CD8-positive, alpha-beta memory T cell (primary cell): ENCODE data around the gene C2orf72. TPM values are rescaled to one million over a fixed set of nuclear protein-coding genes. Genes with fewer than 3 reads are reported as not detected.

Experiments used
- CTCF ChIA-PET: fragments of 350-600 bp; sonication (Branson Sonifier 250); formaldehyde crosslinking; loops from one replicate; lab custom pipeline; 2021; ENCODE audit warnings: antibody characterized with exemption; lab: Charles Lee
- POLR2A ChIA-PET: fragments of 350-600 bp; sonication (Branson Sonifier 250); formaldehyde crosslinking; loops from one replicate; lab custom pipeline; 2021; ENCODE audit warnings: antibody characterized with exemption; lab: Charles Lee
- DNase-seq, 5 donors: peaks; one replicate each; pipeline versions ENCODE4 v3.0.0 to v3.0.0-alpha.2; 2020 to 2022; ENCODE audit warnings: mixed read lengths in 1 of 5
- H3K27ac ChIP-seq: one replicate; pipeline ENCODE4 v1.7.0; 2013; ENCODE audit warnings: low read depth, mild to moderate bottlenecking, low read length, moderate library complexity
- H3K27me3 ChIP-seq: 2 replicates; pipeline ENCODE4 v1.7.0; 2013; ENCODE audit warnings: low read length, mild to moderate bottlenecking; ENCODE audit not compliant: insufficient read depth, poor library complexity, severe bottlenecking
- H3K36me3 ChIP-seq: 2 replicates; pipeline ENCODE4 v1.7.0; 2013; ENCODE audit warnings: mild to moderate bottlenecking, low read length, moderate library complexity; ENCODE audit not compliant: insufficient read depth
- H3K4me1 ChIP-seq: 2 replicates; pipeline ENCODE4 v1.7.0; 2013; ENCODE audit warnings: mild to moderate bottlenecking, low read length, moderate library complexity; ENCODE audit not compliant: insufficient read depth
- H3K4me3 ChIP-seq: 2 replicates; pipeline ENCODE4 v1.7.0; 2013; ENCODE audit warnings: mild to moderate bottlenecking, low read length
- H3K9me3 ChIP-seq: 2 replicates; pipeline ENCODE4 v1.7.0; 2013; ENCODE audit warnings: mild to moderate bottlenecking, low read length
- H3K27ac Mint-ChIP-seq, 8 donors: one replicate each; pipeline ENCODE4 v1.8.0; 2020 to 2021; ENCODE audit warnings: mixed read lengths in 8 of 8, mild to moderate bottlenecking in 6 of 8, inconsistent platforms in 3 of 8, moderate library complexity in 3 of 8
- H3K27me3 Mint-ChIP-seq, 2 donors: one replicate each; pipeline ENCODE4 v1.8.0; 2020 to 2021; ENCODE audit warnings: mixed read lengths in 2 of 2, mild to moderate bottlenecking in 1 of 2, moderate library complexity in 1 of 2
- H3K36me3 Mint-ChIP-seq, 3 donors: one replicate each; pipeline ENCODE4 v1.8.0; 2020 to 2021; ENCODE audit warnings: mixed read lengths in 3 of 3, inconsistent platforms in 1 of 3, mild to moderate bottlenecking in 1 of 3
- H3K4me1 Mint-ChIP-seq, 3 donors: one replicate each; pipeline ENCODE4 v1.8.0; 2020 to 2021; ENCODE audit warnings: mixed read lengths in 3 of 3, inconsistent platforms in 1 of 3, mild to moderate bottlenecking in 1 of 3
- H3K4me3 Mint-ChIP-seq, 7 donors: one replicate each; pipeline ENCODE4 v1.8.0; 2020 to 2021; ENCODE audit warnings: mixed read lengths in 7 of 7, mild to moderate bottlenecking in 6 of 7, moderate library complexity in 4 of 7, inconsistent platforms in 2 of 7
- H3K9me3 Mint-ChIP-seq, 5 donors: one replicate each; pipeline ENCODE4 v1.8.0; 2020 to 2022; ENCODE audit warnings: mixed read lengths in 5 of 5, mild to moderate bottlenecking in 3 of 5, moderate library complexity in 2 of 5, inconsistent platforms in 1 of 5
- polyA plus RNA-seq: library from polyadenylated mRNA; unstranded; fragments of 300-500 nt; fragmentation: Illumina TruSeq; gene quantifications from one replicate; pipeline ENCODE4 v1.2.3, GENCODE V29; 2021
- total RNA-seq, 2 experiments: library from RNA; stranded (reverse); gene quantifications; one replicate each; pipeline ENCODE4 v1.2.3, GENCODE V29; 2021

C2orf72 gene
- total and polyA plus RNA-seq, 3 experiments from 2014 or later, result 0.18 TPM; not detected in 2

DNA sequence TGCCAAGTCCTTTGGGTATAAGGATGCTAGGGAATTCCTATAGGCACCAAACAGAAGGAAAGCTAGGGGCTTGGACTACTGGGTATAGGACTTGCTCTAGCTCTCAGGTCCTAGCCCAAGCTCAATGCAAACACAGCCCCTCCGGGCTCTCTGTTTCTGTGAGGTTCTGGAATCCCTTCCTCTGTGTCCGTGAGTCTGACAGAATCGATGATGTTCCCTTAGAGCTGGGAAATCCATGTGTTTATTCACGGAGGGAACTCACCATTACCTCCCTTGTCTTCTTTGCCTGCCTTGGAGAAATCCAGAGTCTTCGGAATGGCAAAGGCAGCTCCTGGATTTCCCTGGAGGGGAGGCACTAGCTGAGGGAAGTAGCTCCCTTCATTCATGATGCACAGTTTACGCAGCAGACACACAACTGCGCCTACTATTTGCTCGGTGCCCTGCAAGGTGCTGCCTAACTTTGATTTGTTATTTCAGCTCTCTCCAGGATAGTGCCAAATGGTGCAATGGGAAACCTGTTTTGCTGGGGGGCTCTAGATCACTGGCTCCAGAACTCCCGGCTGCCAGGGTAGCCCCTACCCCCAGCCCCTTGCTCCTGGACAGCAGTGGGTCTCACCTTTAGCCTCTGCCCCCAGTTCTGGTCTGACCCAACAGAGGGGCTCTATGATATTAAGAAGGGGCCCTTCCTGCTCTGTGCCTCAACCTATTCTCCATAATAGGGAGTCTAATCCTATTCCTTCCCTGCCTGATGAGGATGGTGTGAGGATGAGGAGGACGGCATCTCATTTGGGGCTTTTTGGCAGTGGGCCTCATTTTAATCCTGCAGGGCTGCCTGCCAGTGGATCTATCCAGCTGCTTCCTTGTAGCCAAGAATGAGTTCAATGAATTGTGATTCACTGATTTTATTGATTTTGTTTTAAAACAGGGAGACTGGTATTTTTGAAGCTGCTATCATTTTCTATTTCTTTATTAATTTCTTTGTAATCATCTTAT is 10.9 kb downstream of the C2orf72 start:
- Histone ChIP-seq H3K4me1 (peaks cover 6% of the 10 kb centered on the region), H3K27me3 (no peaks in the 10 kb centered on the region), H3K9me3 (no peaks in the 10 kb centered on the region), H3K36me3 (no peaks in the 10 kb centered on the region), H3K27ac (no peak overlapping the region), H3K4me3 (no peak overlapping the region)
- peaks cover 8 to 12% (median 11%) of the 10 kb centered on the region in 3 donors for H3K4me1 Mint-ChIP-seq
- H3K27ac Mint-ChIP-seq, result no peak overlapping the region
- no peak for DNase-seq
- H3K27me3 Mint-ChIP-seq, result peaks cover 7 to 29% of the 10 kb centered on the region in 2 donors
- H3K36me3 Mint-ChIP-seq, result peaks cover 0 to 4% (median 0%) of the 10 kb centered on the region in 3 donors
- ChIA-PET CTCF (no interaction called here), POLR2A (no interaction called here)
- no peaks in the 10 kb centered on the region for H3K9me3 Mint-ChIP-seq
- H3K4me3 Mint-ChIP-seq, result no peak overlapping the region

DNA sequence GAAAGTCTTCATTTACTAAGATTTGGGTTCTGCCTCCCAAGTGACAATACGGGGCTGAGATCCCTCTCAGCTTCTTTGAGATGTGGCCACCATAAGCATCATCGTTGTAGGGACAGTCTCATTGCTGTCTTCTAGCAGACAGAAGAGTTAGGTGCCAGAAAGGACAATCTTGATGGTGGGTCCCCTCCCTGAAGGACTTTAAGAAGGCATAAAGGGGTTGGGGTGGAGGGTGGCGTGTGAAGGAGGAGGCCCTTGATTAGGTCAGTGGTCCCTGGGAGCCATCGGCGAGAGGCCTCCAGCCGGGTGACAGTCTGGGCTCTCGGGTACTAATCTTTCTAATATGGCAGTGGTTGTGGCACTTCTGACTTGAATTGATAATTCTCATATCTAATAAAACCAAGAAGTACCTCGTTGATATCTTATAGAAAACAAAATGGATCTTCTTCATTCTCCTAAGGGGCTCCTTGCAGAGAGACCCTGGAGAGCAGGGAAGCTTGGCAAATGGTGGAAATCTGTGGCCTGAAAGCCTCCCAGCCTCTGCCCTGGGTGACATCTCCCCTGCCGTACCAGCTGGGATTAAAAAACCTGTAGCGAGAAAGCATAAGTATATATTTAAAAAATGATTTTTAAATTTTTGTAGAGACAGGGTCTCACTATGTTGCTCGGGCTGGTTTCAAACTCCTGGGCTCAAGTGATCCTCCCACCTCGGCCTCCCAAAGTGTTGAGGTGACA is 12.1 kb downstream of the C2orf72 start:
- no peaks in the 10 kb centered on the region for H3K27me3 ChIP-seq
- DNase-seq, result no peak
- H3K36me3 Mint-ChIP-seq, result peaks cover 0 to 4% (median 0%) of the 10 kb centered on the region in 3 donors
- H3K4me1 Mint-ChIP-seq, result peaks cover 17 to 20% (median 20%) of the 10 kb centered on the region in 3 donors
- H3K4me3 Mint-ChIP-seq, result no peak overlapping the region
- CTCF ChIA-PET, result no interaction called here
- no peak overlapping the region for H3K27ac ChIP-seq
- POLR2A ChIA-PET, result no interaction called here
- H3K4me3 ChIP-seq, result no peak overlapping the region
- H3K27ac Mint-ChIP-seq, result peak overlapping the region in 1 of 8 donors; percentile 5
- peaks cover 9% of the 10 kb centered on the region for H3K4me1 ChIP-seq
- H3K9me3 Mint-ChIP-seq, result no peaks in the 10 kb centered on the region
- peaks cover 15 to 41% of the 10 kb centered on the region in 2 donors for H3K27me3 Mint-ChIP-seq
- H3K36me3 ChIP-seq, result no peaks in the 10 kb centered on the region
- no peaks in the 10 kb centered on the region for H3K9me3 ChIP-seq

DNA sequence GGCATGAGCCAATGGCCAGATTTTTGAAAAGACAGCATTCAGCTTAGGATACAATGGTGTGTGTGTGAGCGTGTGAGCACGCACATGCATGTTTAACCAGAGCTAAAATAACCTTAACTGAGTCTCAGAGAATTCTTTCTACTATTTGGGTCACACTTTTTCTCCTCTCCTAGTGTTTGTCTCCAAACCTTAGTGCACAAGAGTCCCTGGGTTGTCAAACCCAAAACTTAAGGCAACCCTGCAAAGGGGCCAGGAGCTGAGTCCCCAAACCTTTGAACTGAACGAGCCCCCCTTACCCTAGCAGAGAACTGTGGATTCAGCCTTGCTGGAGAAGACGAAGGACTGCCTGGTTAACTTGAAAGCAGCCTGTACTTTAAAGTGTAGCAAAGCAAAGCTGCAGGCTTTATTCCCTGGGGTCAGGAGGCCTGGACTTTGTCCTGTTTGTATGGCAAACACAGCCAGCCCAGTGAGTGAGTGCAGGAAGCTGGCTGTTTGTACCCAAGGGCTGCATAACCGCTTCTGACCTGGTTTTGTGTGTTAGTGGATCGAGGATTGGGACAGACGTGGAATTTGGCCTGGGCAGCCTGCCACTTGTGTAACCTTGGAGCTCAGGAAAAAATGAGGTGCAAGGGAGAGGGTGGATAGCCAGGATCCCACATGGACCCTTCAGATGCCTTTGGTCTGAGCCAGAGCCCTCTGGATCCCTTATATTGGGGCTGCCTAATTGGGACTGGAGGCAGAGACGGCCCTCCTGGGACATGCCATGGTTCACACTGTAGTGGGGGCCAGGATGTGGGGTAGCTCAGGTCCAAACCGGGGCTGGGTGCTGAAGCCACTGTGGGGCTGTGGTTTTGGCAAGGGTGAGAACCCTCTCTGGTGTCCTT is 12.9 kb downstream of the C2orf72 start:
- H3K9me3 Mint-ChIP-seq, result no peaks in the 10 kb centered on the region
- peaks cover 15 to 41% of the 10 kb centered on the region in 2 donors for H3K27me3 Mint-ChIP-seq
- no peaks in the 10 kb centered on the region for H3K27me3 ChIP-seq
- H3K4me1 ChIP-seq, result peaks cover 9% of the 10 kb centered on the region
- H3K4me1 Mint-ChIP-seq, result peaks cover 17 to 20% (median 20%) of the 10 kb centered on the region in 3 donors
- H3K27ac ChIP-seq, result no peak overlapping the region
- H3K4me3 ChIP-seq, result no peak overlapping the region
- DNase-seq, result no peak
- no peak overlapping the region for H3K4me3 Mint-ChIP-seq
- H3K27ac Mint-ChIP-seq, result no peak overlapping the region
- no peaks in the 10 kb centered on the region for H3K9me3 ChIP-seq
- ChIA-PET POLR2A (no interaction called here), CTCF (no interaction called here)
- peaks cover 0 to 4% (median 0%) of the 10 kb centered on the region in 3 donors for H3K36me3 Mint-ChIP-seq
- H3K36me3 ChIP-seq, result no peaks in the 10 kb centered on the region

DNA sequence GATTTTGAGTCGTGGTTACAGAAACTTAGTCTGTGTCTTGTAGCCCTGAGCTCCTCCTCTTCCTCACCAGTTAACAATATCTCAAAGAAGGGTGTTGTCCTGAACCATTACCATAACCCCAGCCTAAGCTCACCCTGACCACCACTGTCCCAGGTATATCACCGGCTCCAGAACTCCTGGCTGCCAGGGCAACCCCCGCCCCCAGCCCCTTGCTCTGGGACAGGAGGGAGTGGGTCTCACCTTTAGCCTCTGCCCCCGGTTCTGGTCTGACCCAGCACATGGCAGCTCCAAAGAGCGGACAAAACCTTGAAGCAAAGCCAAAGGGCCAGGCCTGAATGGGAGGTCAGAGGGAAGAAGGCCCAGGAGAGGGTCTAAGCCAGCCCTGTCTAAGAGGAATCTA is 13.8 kb downstream of the C2orf72 start:
- Histone ChIP-seq H3K9me3 (no peaks in the 10 kb centered on the region), H3K27ac (no peak overlapping the region), H3K36me3 (no peaks in the 10 kb centered on the region), H3K4me3 (no peak overlapping the region), H3K27me3 (no peaks in the 10 kb centered on the region), H3K4me1 (peaks cover 10% of the 10 kb centered on the region)
- H3K4me1 Mint-ChIP-seq, result peaks cover 17 to 24% (median 20%) of the 10 kb centered on the region in 3 donors
- H3K27ac Mint-ChIP-seq, result no peak overlapping the region
- no peak for DNase-seq
- peaks cover 15 to 36% of the 10 kb centered on the region in 2 donors for H3K27me3 Mint-ChIP-seq
- ChIA-PET CTCF (no interaction called here), POLR2A (no interaction called here)
- H3K36me3 Mint-ChIP-seq, result peaks cover 0 to 4% (median 0%) of the 10 kb centered on the region in 3 donors
- H3K9me3 Mint-ChIP-seq, result no peaks in the 10 kb centered on the region
- peak overlapping the region in 2 of 7 donors; percentile 36 to 48 for H3K4me3 Mint-ChIP-seq

DNA sequence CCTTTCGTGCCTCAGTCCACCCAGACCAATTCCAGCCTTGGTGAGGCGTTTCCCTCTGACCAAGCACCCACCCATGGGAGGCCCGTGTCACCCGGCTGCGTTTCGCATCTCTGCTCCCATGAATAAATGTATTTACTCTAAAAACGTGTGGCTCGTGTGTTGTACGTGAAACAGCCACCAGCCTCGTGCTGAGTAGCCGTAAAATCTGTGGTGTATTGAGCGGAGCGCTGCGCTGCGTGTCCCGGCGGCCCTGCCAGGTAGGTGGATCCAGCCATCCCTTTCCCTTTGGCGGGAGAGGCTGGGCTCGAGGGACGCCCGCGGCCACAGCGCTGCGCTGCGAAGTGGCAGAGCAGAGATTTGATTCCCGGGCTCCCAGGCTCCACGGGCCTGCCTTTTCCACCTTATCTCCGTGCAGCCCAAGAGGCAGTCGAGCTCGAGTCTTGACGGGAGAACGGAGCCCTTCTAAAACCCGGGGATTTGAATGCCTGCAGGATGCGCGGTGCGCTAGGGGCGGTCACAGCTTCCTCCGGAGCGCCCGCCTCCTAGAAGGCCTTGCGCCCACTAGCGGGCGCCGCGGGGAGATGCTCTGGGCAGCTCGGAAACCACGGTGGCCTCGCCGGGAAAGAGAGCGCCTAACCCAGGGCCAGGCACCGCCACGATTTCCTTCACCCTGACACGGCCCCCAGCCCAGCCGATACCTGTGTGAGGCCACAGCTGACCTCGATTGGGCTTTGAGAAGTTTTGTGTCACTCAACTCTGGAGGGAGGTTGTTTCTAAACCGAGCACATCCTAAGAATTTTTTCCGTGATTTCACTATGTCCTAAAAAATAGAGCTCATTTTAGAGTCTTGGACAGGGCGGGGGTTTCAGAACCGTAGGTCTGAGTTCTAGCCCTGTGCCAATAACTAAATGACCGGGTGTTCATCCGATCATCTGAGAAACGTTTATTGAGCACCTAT is 15.4 kb downstream of the C2orf72 start:
- peak overlapping the region in 6 of 8 donors; percentile 24 to 87 (median 62) for H3K27ac Mint-ChIP-seq
- POLR2A ChIA-PET, result interaction anchor here (1.4 kb wide), 1 partner anchor 411 kb away, joined by 6 read pairs; the partner anchor contains the start of gene NCL

DNA sequence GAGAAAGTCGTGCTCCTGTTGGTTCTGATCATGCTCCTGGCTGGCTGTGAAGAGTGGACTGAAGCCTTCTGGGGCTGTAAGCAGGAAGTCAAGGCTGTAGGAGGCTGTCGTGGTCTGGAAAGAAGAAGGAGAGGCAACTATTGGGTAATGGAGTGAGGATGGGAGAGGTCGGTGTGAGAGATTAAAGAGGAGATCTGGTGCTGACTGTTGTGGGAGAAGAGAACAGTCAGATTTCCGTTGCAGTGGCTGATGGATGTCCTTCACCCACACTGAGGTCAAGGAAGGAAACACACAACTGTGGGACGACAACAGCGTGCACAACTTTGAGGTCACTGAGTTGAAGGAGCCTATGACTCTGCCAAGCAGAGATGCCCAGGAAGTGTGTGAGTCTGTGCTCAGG is 16.5 kb downstream of the C2orf72 start:
- Histone ChIP-seq H3K9me3 (no peaks in the 10 kb centered on the region), H3K4me3 (no peak overlapping the region), H3K36me3 (no peaks in the 10 kb centered on the region), H3K27ac (no peak overlapping the region), H3K27me3 (no peaks in the 10 kb centered on the region), H3K4me1 (peaks cover 29% of the 10 kb centered on the region)
- POLR2A ChIA-PET, result no interaction called here
- Mint-ChIP-seq H3K4me1 (peaks cover 35 to 45% (median 41%) of the 10 kb centered on the region in 3 donors), H3K36me3 (peaks cover 0 to 8% (median 0%) of the 10 kb centered on the region in 3 donors), H3K27me3 (peaks cover 13 to 23% of the 10 kb centered on the region in 2 donors), H3K27ac (peak overlapping the region in 2 of 8 donors; percentile 40 to 70), H3K4me3 (peak overlapping the region in 2 of 7 donors; percentile 73 to 93), H3K9me3 (no peaks in the 10 kb centered on the region)
- CTCF ChIA-PET, result interaction anchor here (1.5 to 1.8 kb wide), 6 partner anchors 9 to 230 kb away, joined by 4 to 16 read pairs (median 6); no protein-coding TSS in a partner anchor
- no peak for DNase-seq

More for the DNA sequence above, 15.4 kb downstream of the C2orf72 start:
- Histone ChIP-seq H3K4me3 (peak overlapping the region; percentile 81), H3K36me3 (no peaks in the 10 kb centered on the region), H3K4me1 (peaks cover 19% of the 10 kb centered on the region), H3K27me3 (no peaks in the 10 kb centered on the region), H3K27ac (no peak overlapping the region), H3K9me3 (no peaks in the 10 kb centered on the region)
- H3K9me3 Mint-ChIP-seq, result no peaks in the 10 kb centered on the region
- peaks cover 13 to 29% of the 10 kb centered on the region in 2 donors for H3K27me3 Mint-ChIP-seq
- peaks cover 0 to 8% (median 0%) of the 10 kb centered on the region in 3 donors for H3K36me3 Mint-ChIP-seq
- CTCF ChIA-PET, result interaction anchor here (0.6 to 1.8 kb wide), 30 partner anchors 8 to 412 kb away, joined by 3 to 16 read pairs (median 4); partner anchors contain the start of gene NCL
- DNase-seq, result peak; percentile 71 to 84 (median 78)
- H3K4me3 Mint-ChIP-seq, result peak overlapping the region; percentile 90 to 97 (median 92)
- H3K4me1 Mint-ChIP-seq, result peaks cover 24 to 34% (median 30%) of the 10 kb centered on the region in 3 donors
